ENCODE data around the gene RAB17. TPM values are rescaled to one million over a fixed set of nuclear protein-coding genes. Genes with fewer than 3 reads are reported as not detected.

The RAB17 gene
- total and polyA plus RNA-seq, 10 of the 15 experiments (the other 5 are each of a cell fraction or from before 2014, with no cell fraction given), result 0.07 to 1.4 (median 0.28) TPM; not detected in 3

DNA sequence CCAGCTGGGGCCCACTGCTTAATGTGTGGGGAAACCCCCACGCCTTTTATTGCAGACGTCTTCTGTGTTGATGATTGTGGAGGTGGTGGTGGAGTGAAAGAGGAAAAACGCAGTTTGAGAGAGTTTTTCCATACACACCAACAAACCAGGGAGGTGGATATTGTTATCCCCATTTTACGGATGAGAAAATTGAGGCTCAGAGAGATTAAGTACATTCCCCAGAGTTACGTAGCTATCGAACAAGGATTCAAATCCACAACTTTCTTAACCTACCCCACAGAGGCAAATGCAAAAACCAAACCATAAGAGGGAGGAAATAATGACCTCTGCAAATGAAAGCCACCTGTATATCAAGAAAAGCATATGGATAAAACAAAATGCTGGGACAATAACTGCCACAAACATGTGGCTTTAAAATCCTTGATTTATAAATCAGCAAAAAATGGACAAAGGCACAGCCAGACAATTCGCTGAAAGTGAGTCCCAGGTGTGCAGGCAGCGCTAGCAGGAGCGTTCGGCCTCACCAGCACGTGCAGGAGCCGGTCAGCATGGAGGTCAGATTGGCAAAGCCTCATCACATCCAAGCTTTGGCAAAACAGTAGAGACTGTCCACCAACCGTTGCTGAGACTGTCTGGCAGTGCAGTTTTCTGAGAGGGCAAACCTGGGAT, 12.6 kb upstream of the RAB17 start (continued):
- TF ChIP-seq SMAD1 (IDR thresholded peaks at IDR 0.05; ENCODE audit: low read depth, partially characterized antibody) (no peak), CEBPB (IDR thresholded peaks at IDR 0.05; ENCODE audit: borderline replicate concordance in 1 of 2, low read depth in 2 of 2, low read length in 2 of 2) (no peak)

DNA sequence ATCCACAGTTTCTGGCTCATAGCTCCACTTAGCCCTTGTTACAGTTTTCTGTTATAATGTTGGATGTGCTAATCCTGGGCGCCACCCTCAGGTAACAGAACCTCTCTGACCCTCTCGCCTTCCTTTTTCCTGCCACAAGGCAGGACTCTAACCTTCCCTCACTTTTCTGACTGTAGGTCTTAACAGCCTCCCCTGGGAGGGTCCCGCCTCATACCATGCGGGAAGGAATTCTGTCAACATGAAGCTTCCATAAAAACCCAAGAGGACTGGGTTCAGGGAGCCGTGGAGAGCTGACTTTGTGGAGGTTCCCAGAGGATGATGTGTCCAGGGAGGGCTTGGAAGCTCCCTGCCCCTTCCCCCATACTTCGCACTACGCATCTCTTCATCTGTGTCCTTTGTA, 11.9 kb upstream of the RAB17 start:
- ATAC-seq (no peak), DNase-seq (ENCODE audit: low read depth, low spot score) (no peak), FAIRE-seq (no peak)
- POLR2A ChIA-PET, result interaction anchor here (0.8 kb wide), 1 partner anchor 15 kb away, joined by 5 read pairs; no protein-coding TSS in a partner anchor
- Histone ChIP-seq H3K4me3 (no peak overlapping the region), H3K36me3 (ENCODE audit: control insufficient read depth in 2 of 2, insufficient read depth in 2 of 2, low read length in 1 of 2) (no peaks in the 10 kb centered on the region), H3K9ac (ENCODE audit: control insufficient read depth, insufficient read depth, low read length) (no peak overlapping the region), H2AFZ (ENCODE audit: control insufficient read depth, low read depth, low read length) (no peak overlapping the region), H3K4me2 (ENCODE audit: control insufficient read depth, insufficient read depth) (no peak overlapping the region), H3K27me3 (replicated peaks in 1 of 2; ENCODE audit: control insufficient read depth in 2 of 2, insufficient read depth in 2 of 2, low read length in 1 of 2) (no peaks in the 10 kb centered on the region), H4K20me1 (ENCODE audit: control insufficient read depth, insufficient read depth) (no peaks in the 10 kb centered on the region), H3K79me2 (ENCODE audit: control insufficient read depth, insufficient read depth, low read length) (no peaks in the 10 kb centered on the region), H3K4me1 (ENCODE audit: control insufficient read depth, insufficient read depth, low read length) (peaks cover 8% of the 10 kb centered on the region), H3K27ac (ENCODE audit: control insufficient read depth, insufficient read depth) (no peak overlapping the region), H3K9me3 (replicated peaks; ENCODE audit: control insufficient read depth, insufficient read depth, low read length) (no peaks in the 10 kb centered on the region)
- BruUV-seq (replicated peaks), result no TSS peak
- in situ Hi-C loops (cut with MboI) (no loop called here), intact Hi-C loops (cut with micrococcal nuclease; ENCODE audit: unreplicated experiment) (no loop called here)
- TF ChIP-seq STAT3 (IDR thresholded peaks at IDR 0.05; ENCODE audit: low read depth, low read length), result no peak
- TF ChIP-seq, protein P1, sequence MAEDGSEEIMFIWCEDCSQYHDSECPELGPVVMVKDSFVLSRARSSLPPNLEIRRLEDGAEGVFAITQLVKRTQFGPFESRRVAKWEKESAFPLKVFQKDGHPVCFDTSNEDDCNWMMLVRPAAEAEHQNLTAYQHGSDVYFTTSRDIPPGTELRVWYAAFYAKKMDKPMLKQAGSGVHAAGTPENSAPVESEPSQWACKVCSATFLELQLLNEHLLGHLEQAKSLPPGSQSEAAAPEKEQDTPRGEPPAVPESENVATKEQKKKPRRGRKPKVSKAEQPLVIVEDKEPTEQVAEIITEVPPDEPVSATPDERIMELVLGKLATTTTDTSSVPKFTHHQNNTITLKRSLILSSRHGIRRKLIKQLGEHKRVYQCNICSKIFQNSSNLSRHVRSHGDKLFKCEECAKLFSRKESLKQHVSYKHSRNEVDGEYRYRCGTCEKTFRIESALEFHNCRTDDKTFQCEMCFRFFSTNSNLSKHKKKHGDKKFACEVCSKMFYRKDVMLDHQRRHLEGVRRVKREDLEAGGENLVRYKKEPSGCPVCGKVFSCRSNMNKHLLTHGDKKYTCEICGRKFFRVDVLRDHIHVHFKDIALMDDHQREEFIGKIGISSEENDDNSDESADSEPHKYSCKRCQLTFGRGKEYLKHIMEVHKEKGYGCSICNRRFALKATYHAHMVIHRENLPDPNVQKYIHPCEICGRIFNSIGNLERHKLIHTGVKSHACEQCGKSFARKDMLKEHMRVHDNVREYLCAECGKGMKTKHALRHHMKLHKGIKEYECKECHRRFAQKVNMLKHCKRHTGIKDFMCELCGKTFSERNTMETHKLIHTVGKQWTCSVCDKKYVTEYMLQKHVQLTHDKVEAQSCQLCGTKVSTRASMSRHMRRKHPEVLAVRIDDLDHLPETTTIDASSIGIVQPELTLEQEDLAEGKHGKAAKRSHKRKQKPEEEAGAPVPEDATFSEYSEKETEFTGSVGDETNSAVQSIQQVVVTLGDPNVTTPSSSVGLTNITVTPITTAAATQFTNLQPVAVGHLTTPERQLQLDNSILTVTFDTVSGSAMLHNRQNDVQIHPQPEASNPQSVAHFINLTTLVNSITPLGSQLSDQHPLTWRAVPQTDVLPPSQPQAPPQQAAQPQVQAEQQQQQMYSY (CRISPR knock-in tag; IDR thresholded peaks at IDR 0.05), result no peak
- TF ChIP-seq, protein P2, sequence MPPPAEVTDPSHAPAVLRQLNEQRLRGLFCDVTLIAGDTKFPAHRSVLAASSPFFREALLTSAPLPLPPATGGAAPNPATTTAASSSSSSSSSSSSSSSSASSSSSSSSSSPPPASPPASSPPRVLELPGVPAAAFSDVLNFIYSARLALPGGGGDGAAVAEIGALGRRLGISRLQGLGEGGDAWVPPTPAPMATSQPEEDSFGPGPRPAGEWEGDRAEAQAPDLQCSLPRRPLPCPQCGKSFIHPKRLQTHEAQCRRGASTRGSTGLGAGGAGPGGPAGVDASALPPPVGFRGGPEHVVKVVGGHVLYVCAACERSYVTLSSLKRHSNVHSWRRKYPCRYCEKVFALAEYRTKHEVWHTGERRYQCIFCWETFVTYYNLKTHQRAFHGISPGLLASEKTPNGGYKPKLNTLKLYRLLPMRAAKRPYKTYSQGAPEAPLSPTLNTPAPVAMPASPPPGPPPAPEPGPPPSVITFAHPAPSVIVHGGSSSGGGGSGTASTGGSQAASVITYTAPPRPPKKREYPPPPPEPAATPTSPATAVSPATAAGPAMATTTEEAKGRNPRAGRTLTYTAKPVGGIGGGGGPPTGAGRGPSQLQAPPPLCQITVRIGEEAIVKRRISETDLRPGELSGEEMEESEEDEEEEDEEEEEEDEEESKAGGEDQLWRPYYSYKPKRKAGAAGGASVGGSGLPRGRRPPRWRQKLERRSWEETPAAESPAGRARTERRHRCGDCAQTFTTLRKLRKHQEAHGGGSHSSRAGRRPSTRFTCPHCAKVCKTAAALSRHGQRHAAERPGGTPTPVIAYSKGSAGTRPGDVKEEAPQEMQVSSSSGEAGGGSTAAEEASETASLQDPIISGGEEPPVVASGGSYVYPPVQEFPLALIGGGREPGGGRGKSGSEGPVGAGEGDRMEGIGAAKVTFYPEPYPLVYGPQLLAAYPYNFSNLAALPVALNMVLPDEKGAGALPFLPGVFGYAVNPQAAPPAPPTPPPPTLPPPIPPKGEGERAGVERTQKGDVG (CRISPR knock-in tag; IDR thresholded peaks at IDR 0.05), result no peak
- CTCF ChIA-PET, result interaction anchor here (1.3 to 2.8 kb wide), 3 partner anchors 30 to 143 kb away, joined by 5 to 11 read pairs (median 6); no protein-coding TSS in a partner anchor
- 85% methylated on average over 7 of the region's 7 CpGs for WGBS (ENCODE audit: insufficient coverage, insufficient replicate concordance, low lambda C conversion rate, missing lambda C conversion rate)
- SMC1A ChIA-PET (ENCODE audit: uncharacterized antibody, unreplicated experiment), result interaction anchor here (0.9 to 2.1 kb wide), 4 partner anchors 14 to 94 kb away, joined by 3 to 7 read pairs (median 4); no protein-coding TSS in a partner anchor
- RAD21 ChIA-PET (ENCODE audit: unreplicated experiment), result interaction anchor here (1.0 to 2.3 kb wide), 3 partner anchors 11 to 142 kb away, joined by 3 to 7 read pairs (median 5); no protein-coding TSS in a partner anchor

All from GM12878 (cell line).